Right ventricle myocardium inferior (tissue), 1 donor: ENCODE measurements around the gene SLC25A1. TPM values are rescaled to one million over a fixed set of nuclear protein-coding genes. Genes with fewer than 3 reads are reported as not detected.

Experiments
- ATAC-seq: fragments of 200-7000 bp; cut with Tn5 transposase; one replicate; pipeline ENCODE4 v1.9.1; 2020; ENCODE audit warnings: mild to moderate bottlenecking, moderate library complexity
- DNase-seq: peaks from one replicate; pipeline ENCODE4 v3.0.0; 2021; ENCODE audit errors: missing footprints
- intact Hi-C: fragments of 100-400 bp; cut with DNase I; formaldehyde crosslinking; loops from one replicate; pipeline ENCODE4 v1.11.0; 2022
- total RNA-seq: library from RNA; stranded (reverse); fragmentation: NEBNext Ultra II Directional; extraction: Animal tissue kit (Norgen Biotek cat#: 25700); gene quantifications from one replicate; pipeline ENCODE4 v1.2.1, GENCODE V29; 2021
- donor health status: DM: no; HTN: yes; CAD: no; lungs with severe emphysema.

The SLC25A1 gene
- total RNA-seq, 1 donor from 2014 or later, result 28.7 TPM

DNA sequence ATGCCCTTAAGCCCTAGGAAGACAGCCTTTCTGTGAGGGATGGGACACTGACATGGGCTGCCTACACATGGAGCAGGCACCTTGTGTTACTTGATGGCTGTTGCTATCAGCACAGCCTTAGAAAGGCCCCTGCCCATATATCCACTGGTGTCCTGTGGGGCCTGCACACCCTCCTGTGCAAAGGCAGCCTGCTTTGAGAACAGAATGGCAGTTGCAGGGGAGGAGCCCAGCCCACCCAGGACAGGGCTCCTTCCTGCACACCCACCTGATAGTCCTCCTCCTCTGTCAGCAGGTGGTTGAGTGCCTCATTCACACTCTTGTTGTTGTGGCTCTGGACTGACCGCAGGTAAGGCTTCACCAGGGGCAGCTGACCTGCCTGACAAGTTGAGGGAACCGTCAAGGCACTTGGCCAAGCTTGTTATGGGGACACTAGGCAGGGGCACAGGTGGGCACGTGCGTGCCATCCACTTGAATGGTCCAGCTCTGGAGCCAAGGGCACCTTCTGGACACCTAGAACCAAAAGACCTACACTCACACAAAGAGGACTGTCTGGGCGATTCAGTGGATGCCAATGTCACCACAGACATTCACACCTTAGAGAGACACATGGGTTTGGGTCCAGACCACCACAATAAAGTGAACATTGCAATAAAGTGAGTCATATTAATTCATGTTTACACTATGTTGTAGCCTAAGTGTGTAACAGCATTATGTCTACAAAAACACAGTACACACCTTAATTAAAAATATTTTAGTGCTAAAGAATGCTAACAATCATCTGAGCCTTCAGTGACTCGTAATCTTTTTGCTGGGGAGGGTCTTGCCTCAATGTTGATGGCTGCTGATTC is 9.4 kb upstream of the SLC25A1 start:
- ATAC-seq, result no peak
- intact Hi-C loops, result no loop called here
- DNase-seq, result no peak

DNA sequence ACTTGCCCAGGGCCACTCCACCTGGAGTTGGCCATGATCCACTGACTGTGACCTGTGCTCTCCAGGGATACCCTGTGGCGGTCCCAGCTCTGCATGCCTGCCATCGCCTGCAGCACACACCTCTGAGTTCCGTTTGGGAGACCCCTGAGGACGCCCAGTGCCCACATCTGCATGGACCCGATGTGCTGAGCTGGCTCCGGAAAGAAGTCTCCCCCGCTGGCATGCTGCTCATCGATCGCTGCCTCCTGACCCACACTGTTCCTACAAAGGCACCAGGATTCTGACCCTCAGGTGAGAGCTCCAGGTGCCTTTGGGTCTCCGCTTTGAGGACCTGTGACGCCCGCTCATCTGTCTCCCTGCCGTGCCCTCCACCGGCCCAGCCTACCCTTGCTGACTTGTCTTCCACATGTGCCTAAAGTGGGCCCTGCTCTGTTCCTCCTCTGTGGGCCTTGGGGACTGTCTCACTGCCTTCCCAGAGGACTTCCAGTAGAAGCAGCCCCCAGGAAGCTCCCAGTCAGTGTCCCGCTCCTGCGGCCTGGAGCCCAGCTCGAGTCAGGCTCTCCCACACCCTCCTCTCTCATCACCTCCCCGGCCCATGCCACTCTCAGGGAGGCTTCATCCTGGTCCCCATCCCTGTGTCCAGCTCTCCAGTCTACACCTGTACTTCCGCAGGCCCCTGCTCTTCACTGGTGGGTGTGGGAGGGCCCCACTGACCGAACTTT is 5.9 kb upstream of the SLC25A1 start:
- ATAC-seq (no peak), DNase-seq (no peak)
- intact Hi-C loops, result no loop called here

DNA sequence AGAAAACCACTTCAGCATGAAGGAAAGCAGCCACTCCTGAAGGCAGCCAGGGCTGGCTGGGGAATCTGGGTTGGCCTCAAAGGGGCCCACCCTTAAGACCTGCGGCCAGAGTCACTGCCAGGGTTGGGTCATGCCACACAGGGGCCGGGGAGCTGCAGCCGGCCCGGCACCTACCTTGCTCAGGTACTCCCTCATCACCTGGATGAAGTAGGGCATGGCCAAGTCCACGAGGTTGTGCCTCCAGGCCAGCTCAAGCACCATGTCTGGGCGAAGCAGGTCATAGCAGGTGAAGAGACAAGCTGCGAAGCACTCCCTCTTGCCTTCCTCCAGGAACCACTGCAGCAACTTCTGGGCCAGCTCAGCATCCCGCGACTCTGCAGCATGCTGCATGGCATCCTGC is 4.7 kb upstream of the SLC25A1 start:
- ATAC-seq (no peak), DNase-seq (no peak)
- intact Hi-C loops, result no loop called here

DNA sequence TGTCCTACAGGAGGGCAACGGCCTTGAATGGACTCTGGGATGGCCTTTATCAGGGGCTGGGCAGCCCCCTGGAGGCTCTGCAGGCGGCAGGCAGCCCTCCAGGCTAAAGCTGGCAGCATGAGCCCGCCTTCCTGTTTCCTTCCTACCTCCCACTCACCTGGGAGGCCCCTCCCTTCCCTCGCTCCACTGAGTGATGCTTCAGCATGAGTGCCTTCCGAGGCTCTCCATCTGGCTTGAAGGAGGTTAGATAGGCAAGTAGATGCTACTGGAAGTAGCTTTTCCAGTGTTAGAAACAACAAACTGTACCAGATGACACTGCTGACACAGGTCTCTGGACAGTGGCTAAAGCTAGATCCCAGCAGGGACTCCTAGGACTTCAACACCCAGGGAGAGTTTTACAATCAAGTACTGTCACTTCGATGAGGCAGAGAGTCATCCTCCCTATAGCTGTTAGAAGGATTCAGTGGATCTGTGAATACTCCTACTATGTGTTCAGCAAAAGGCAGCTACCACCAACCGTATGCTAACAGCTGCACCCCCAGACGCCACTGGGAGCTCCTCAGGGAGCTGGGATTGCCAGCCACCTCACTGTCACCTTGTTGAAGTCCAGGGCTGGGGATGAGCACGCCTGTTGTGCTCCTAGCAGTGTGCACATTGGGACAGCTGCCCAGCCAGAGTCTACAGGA is 4.1 kb upstream of the SLC25A1 start:
- intact Hi-C loops, result no loop called here
- ATAC-seq (no peak), DNase-seq (no peak)

DNA sequence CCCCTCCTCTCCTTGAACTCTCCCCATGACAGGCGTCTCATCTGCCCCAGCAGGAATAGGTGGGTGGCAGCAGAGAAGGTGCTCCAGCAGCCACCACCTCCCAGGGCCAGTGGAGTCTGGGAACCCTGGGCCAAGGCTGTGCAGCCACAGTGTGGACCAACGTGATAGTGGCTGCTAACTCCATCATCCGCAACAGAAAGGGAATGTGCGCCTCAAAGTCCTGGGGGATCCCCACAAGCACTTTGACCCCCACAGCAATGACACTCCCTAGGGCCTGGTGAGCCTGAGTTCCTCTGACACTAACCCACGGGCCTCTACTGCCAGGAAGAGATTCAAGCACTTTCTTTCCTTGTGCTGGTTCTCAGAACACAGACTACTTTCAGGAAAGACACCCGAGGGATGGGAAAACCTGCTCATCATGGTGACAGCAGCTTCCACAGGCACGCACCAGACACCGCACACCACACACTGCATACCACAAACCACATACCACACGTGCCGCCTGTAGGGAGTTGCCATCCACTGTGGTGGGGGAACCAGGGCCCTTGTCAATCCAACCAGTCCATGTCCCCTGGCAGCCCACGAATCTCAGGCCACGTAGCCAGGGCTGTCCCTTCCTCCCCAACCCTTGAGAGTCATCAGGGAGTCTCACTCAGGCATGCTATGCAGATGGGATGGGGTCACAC is 3.4 kb upstream of the SLC25A1 start:
- no peak for ATAC-seq
- intact Hi-C loops, result no loop called here
- DNase-seq, result no peak

DNA sequence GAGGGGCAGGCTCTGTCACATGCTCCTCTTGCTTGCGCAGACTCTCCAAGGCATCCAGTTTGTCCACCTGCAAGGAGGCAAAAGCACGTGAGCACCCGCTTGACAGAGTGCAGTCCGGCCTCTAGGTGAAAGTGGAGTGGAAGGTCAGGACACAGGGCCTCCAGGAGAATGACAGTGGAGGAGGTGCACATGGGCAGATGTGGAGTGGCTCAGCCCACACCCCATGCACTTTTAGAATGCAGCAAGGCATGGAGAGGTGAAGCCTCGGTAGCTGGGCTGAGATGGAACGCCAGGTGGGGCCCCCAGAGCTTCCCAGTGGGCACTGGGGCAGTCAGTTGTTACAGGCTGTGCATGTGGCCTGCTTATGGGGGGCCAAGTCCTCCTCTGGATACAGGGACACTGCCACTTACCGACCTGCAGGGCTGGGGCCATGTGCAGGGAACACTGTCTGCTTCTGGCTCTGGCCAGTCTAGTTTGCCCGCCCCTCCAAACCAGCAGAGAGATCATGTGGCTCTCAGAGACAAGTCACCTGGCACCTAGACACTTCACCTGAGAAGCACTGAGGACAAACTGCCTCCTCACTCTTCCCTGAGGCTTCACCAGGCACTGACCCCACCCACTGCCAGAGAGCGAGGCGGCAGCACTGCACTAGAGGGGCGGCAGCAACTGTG is 2.3 kb upstream of the SLC25A1 start:
- DNase-seq (no peak), ATAC-seq (no peak)
- intact Hi-C loops, result no loop called here

DNA sequence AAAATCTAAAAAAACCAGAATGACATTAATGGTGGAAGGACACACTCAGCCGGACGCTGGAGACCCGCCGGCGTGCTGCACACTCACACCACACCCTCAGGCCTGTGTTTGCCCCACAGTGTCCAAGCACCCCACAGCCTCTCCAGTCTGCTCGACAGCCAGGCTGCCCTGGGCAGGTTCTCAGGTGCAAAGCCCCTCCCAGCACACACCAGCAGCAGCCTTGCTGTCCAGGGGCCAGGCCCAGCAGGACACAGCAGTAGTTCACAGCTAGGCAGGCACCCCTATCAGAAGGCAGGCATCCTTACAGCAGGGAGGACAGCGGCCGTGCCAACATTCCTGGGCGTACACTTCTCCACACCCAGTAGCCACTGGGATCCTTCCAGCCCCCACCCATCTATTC is 1.7 kb upstream of the SLC25A1 start:
- ATAC-seq (no peak), DNase-seq (no peak)
- intact Hi-C loops, result no loop called here

DNA sequence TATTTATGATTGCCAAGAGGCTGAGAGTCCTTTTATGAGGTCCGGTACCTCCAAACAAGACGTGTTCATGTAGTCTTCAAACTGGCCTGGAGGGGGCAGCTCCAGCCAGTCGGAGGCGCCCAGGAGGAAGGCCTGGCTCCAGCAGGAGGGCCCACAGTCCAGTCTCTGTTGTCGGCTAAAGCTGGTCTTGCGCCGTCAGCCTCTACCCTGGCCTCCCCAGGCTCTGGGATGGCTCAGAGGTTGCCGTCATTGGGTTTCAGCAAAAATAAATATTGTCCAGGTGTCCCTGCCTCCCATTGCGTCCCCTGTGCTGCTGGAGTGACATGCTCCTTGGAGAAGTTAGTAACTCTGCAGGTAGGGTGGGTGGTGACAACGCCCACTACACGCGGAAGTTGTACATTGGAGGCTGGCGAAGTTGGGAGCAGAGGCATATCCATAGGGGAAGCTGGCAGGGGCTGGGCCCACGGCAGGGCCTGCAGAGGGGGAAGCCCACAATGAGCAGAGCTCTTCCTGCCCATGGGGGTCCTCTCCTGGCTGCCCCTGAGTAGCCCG is 1.0 kb upstream of the SLC25A1 start:
- DNase-seq (peak; percentile 83), ATAC-seq (peak; percentile 77)
- intact Hi-C loops, result loop anchor here (2.0 kb wide), 2 partner anchors 35 to 111 kb away; partner anchors contain the start of genes CLTCL1 and ESS2

DNA sequence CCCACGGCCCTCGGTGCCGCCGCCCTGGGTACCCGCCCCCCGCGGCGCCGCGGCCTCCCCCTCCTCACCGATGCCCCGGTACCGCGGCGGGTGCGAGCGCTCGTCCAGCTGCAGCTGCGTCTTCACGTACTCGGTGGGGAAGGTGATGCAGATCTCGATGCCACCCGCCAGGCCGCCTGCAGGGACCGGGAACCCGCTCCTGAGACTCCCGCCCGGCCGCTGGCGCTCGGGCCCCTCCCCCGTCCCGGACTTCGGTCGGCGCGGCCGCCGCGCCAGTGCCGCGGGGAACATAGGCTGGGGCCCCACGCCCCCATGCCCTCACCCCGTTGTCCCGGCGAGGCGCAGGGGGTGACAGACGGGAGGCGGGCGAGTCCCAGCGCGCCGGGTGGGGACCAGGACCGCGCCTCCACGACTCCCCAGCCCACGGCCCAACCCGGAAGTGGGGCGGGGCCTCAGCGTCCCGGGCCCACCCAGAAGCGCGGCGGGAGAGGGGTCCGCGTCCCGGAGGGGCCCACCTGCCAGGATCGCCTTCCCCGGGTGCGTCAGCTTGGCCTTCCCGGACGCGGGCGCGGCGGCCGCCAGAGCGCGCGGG is 375 bp downstream of the SLC25A1 start:
- ATAC-seq (peak; percentile 5), DNase-seq (peak; percentile 76)
- intact Hi-C loops, result loop anchor here (2.0 kb wide), 2 partner anchors 33 to 113 kb away; partner anchors contain the start of genes CLTCL1 and ESS2

DNA sequence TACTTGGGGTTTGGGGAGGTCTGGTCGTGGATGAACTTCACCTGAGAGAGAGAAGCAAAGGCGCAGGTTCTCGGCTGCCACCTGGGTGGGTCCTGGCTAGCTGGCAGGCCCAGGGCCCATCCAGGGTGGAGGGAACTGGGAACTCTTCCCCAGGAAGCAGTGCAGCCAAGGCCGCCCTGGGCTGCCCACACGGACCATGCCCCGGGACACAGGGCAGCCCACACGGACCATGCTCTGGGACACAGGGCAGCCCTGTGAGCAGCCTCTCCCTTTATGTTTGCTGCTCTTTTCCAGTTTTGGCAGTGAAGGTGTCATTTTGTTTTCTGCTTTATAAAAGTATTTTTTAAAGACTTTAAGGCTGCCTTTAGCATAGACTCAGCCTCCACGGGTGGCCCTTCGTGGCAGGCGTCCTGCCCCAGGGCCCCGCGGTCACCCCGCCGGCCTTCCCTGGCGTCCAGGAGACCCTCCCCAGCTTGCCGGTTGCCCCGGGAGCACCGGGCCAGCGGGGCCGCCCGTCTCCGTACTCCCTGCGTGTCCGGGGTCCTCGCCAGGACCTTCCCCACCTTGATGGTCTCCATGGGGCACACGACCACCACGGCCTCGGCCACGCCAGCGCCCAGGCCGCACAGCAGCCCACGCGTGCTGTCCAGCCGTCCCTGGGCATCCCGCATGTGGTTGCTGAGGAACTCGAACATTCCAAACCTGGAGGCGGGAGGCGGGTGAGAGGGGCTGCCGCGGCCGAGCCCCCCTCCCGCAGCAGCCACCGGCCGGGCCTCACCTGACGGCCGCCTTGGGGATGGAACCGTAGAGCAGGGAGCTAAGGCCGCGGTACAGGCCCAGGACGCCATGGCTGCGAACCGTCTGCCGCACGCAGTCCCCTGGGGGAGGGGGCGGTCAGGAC is 1.1 kb downstream of the SLC25A1 start:
- ATAC-seq, result no peak
- intact Hi-C loops, result loop anchor here (2.0 kb wide), 2 partner anchors 33 to 113 kb away; partner anchors contain the start of genes CLTCL1 and ESS2

DNA sequence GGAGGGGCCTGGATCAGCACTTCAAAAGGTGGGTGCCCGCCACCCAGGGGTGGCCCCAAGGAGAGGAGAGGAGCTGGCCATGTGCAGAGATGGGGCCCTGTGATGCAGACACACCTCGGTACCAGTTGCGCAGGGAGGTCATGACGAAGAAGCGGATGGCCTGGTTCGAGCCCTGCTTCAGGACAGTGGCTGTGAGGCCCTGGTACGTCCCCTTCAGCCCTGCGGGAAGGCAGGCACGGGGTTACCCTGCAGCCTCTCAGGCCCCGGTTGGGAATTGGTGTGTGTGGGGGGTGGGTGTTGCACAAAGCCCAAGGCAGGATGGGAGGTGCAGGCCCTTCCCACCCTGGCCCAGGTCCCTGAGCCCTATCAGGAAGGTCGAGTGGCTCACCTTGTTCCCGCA is 1.8 kb downstream of the SLC25A1 start:
- intact Hi-C loops, result no loop called here
- DNase-seq (no peak), ATAC-seq (no peak)

More for the DNA sequence above, 1.1 kb downstream of the SLC25A1 start:
- DNase-seq, result no peak

DNA sequence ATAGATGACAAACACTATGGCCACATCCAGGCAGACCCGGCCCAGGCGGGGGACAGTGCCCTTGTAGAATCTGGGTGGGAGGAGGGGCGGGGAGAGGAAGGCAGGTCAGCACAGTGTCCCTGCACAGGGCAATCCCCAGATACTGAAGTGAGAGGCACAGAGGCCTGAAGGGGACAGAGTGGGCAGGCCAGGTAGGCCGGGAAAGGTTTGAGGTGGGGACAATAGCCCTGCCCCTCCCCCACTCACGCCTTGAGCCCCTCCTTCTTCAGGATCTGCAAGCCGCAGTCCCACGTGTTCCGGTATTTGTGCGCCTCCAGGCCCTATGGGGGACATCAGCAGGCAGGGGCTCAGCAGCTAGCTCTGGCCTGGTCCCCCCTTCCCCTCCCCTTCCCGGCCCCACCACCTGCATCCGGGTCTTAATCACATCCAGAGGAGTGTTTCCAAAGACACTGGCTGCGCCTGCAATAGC is 2.3 kb downstream of the SLC25A1 start:
- ATAC-seq (no peak), DNase-seq (no peak)
- intact Hi-C loops, result no loop called here

DNA sequence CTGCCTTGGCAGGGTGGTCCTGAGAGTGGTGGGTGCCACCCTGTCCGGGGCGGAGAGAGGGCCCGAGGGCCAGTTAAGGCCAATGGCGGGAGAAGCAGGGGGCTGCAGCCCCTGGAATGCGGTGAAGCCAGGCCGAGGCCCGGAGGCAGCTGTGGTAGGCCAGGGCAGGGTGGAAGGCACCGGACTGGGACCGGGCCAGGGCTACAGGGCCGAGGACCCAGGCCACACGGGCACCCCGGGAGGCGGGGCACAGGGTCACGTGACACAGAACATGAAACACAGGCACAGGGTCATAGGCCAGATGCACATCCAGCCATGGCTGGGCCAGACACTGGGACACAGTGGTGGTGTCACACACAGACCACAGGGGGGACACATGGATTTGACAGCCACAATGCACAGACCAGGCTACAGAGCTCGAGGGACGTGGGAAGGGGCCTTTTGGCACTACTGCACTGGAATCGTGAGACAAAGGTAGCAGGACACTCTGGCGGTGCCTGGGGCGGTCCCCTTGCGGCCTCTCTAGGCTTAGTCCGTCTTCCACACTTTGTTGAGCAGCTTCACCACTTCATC is 2.8 kb downstream of the SLC25A1 start:
- intact Hi-C loops, result no loop called here
- ATAC-seq (no peak), DNase-seq (no peak)

DNA sequence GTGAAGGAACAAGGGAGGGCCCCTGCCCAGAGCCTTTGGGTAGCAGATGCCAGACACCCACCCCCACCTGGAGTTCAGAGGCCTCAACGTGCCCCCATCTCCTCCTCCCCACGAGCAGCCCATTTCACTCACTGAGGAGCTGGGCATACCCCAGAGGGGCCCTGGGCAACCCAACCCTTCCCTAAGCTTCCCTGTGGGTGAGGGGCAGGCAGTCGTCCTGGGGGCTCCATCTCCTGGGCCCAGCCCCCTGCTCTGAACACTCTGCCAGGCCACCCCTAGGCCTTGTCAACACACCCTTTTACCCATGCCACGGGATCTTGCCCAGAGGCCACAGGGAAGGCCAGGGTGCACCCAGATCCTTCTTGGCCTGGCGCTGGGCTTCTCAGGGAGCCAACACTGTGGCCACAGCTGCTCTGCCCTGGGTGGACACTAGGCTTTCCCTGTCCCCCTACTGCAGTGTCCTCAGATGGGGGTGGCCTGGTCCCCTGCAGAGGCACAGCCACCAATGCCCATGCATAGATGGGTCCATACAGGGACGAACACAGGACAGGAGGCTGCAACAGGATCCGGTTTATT is 3.4 kb downstream of the SLC25A1 start:
- intact Hi-C loops, result no loop called here
- ATAC-seq (no peak), DNase-seq (no peak)

DNA sequence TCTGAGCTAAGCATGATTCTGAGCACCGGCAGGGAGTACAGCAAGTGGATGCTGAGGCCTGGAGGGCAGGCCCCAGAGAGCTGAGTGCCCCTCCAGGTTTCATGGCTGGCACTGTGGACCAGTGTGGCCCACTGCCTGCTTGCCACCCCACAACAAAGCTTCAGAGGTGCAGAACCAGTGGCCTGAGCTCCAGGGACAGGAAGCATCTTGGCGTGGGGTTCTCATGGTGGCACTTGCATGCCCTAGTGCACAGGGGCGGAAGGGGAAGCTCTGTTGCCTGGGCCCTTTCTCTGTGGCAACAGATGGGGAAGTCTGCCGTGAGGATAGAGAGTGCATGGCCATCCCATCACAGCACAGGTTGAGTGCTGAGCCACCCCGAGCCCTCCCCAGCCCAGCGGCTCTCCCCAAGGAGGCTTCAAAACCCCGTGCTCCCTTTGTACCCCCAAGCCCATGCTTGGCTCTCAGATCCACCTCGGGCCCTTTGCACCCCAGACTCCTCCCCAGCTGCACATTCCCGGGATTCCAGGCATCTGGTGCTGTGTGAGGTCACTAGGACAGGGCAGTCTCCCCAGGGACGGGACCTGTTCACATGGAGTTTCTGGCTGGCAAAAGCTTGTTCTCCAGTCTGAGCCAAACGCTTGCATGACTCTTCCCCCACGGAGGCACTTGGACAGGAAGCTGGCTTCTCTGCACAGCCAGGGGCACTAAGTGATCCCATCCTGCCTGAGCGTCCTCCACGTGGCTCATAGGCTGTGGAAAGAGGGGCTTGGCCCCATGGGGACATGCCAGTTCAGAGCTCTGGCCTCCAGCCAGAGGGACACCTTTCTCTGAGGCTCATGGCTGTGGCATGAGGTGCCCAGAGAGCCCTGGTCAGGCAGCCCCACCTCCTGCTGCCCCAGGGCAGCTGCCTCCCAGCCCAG is 4.2 kb downstream of the SLC25A1 start:
- DNase-seq (no peak), ATAC-seq (no peak)
- intact Hi-C loops, result no loop called here
